Hepatocyte (in vitro differentiated cells): ENCODE data around the gene FAM76B.

Experiments used
- CTCF ChIP-seq: fragments of 200-600 bp; sonication (generic); IDR thresholded peaks from 2 replicates; pipeline ENCODE4 v1.5.1; 2016; ENCODE audit warnings: antibody characterized with exemption, mild to moderate bottlenecking; ENCODE audit not compliant: poor library complexity
- EZH2 ChIP-seq: fragments of 200-600 bp; sonication (generic); IDR thresholded peaks from 2 replicates; pipeline ENCODE4 v1.6.1; 2016; ENCODE audit warnings: antibody characterized with exemption, mild to moderate bottlenecking, borderline replicate concordance
- EZH2phosphoT487 ChIP-seq: fragments of 200-600 bp; sonication (generic); IDR thresholded peaks from one replicate; pipeline ENCODE4 v1.6.1; 2018; ENCODE audit warnings: antibody characterized with exemption, mild to moderate bottlenecking, low read depth, moderate library complexity; ENCODE audit not compliant: unreplicated experiment, severe bottlenecking

GRCh38 chr11:95816037-95816436 lies 26.5 kb upstream of the FAM76B start:
- no peak for TF ChIP-seq CTCF
- TF ChIP-seq EZH2 = no peak
- no peak for TF ChIP-seq EZH2phosphoT487
